Activated CD8-positive, alpha-beta memory T cell treated with anti-CD3 and anti-CD28 coated beads, Interleukin-2, amount 10 ng/mL, durations not matched to agents 7 days and 5 days (primary cell): ENCODE data around the gene GJD4. TPM values are rescaled to one million over a fixed set of nuclear protein-coding genes. Genes with fewer than 3 reads are reported as not detected.

Experiments
- ATAC-seq: fragments of 150-1000 bp; cut with Tn5 transposase; one replicate; pipeline ENCODE4 v1.10.0; 2021; ENCODE audit warnings: moderate library complexity
- CTCF ChIA-PET: fragments of 350-600 bp; sonication (Branson Sonifier 250); formaldehyde crosslinking; loops from one replicate; lab custom pipeline; 2021; ENCODE audit warnings: antibody characterized with exemption; lab: Charles Lee
- DNase-seq: peaks from one replicate; pipeline ENCODE4 v3.0.0-alpha.2; 2020
- H3K27ac Mint-ChIP-seq: one replicate; pipeline ENCODE4 v1.8.0; 2021; ENCODE audit warnings: mild to moderate bottlenecking, mixed read lengths
- H3K27me3 Mint-ChIP-seq: one replicate; pipeline ENCODE4 v1.8.0; 2021; ENCODE audit warnings: mixed read lengths
- H3K36me3 Mint-ChIP-seq: one replicate; pipeline ENCODE4 v1.8.0; 2021; ENCODE audit warnings: mild to moderate bottlenecking, mixed read lengths
- H3K4me1 Mint-ChIP-seq: one replicate; pipeline ENCODE4 v1.8.0; 2021; ENCODE audit warnings: mixed read lengths
- H3K4me3 Mint-ChIP-seq: one replicate; pipeline ENCODE4 v1.8.0; 2021; ENCODE audit warnings: mild to moderate bottlenecking, moderate library complexity, mixed read lengths
- H3K9me3 Mint-ChIP-seq: one replicate; pipeline ENCODE4 v1.8.0; 2022; ENCODE audit warnings: low read depth, mixed read lengths
- total RNA-seq, 2 experiments: library from RNA; stranded (reverse); gene quantifications; one replicate each; pipeline ENCODE4 v1.2.3, GENCODE V29; 2021

The GJD4 gene
- total RNA-seq, 2 experiments from 2014 or later, result not detected

GRCh38 chr10:35612385-35613106, 7.4 kb downstream of the GJD4 start:
- Mint-ChIP-seq H3K4me3 (no peak overlapping the region), H3K4me1 (peaks cover under 1% of the 10 kb centered on the region), H3K36me3 (no peaks in the 10 kb centered on the region), H3K9me3 (peaks cover 2% of the 10 kb centered on the region), H3K27me3 (peaks cover 37% of the 10 kb centered on the region), H3K27ac (no peak overlapping the region)
- CTCF ChIA-PET, result interaction anchor here (1.1 to 1.4 kb wide), 3 partner anchors 23 to 50 kb away, joined by 3 to 6 read pairs (median 3); no protein-coding TSS in a partner anchor
- ATAC-seq (no peak), DNase-seq (no peak)

GRCh38 chr10:35613107-35613440, 7.9 kb downstream of the GJD4 start:
- ATAC-seq, result no peak
- Mint-ChIP-seq H3K27ac (no peak overlapping the region), H3K4me3 (no peak overlapping the region), H3K36me3 (no peaks in the 10 kb centered on the region), H3K4me1 (no peaks in the 10 kb centered on the region), H3K27me3 (peaks cover 36% of the 10 kb centered on the region), H3K9me3 (peaks cover 2% of the 10 kb centered on the region)
- CTCF ChIA-PET, result interaction anchor here (1.4 kb wide), 1 partner anchor 22 kb away, joined by 3 read pairs; no protein-coding TSS in a partner anchor
- DNase-seq, result no peak

DNA sequence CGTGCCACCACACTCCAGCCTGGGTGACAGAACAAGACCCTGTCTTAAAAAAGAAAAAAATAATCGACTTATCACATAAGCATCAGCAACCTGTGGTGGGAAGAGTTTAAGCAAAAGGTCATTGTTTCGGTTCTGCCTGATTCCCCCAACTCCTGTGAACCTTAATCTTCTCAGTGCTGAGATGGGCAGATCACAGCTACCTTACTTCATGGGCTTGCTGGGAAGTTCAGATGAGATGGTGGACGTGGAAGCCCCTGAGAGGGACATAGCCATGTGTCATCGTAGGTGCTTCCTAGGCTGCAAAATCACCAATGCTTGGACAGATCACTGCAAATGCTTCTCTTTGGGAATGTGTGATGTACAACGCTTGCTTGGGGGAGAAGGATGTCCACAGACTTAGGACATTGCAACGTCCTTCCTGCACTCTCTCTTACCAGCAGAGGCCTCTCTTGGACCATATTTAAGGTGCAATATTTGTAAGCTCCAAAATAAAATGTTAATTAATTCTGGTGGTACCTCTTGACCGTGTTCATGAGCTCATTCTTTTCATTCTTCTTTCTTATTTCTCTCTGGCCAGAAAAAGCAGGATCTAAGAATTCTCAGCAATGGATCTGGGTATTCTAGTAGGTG, 8.6 kb downstream of the GJD4 start:
- Mint-ChIP-seq H3K27me3 (peaks cover 34% of the 10 kb centered on the region), H3K27ac (no peak overlapping the region), H3K4me1 (no peaks in the 10 kb centered on the region), H3K4me3 (no peak overlapping the region), H3K9me3 (peaks cover 2% of the 10 kb centered on the region), H3K36me3 (no peaks in the 10 kb centered on the region)
- ATAC-seq (no peak), DNase-seq (no peak)
- CTCF ChIA-PET, result no interaction called here

- no peak for ATAC-seq
- no peak for DNase-seq
- no peak overlapping the region for H3K27ac Mint-ChIP-seq
- H3K27me3 Mint-ChIP-seq, result peaks cover 29% of the 10 kb centered on the region
- peaks cover 2% of the 10 kb centered on the region for H3K9me3 Mint-ChIP-seq
- no peaks in the 10 kb centered on the region for H3K4me1 Mint-ChIP-seq
- CTCF ChIA-PET, result no interaction called here
- H3K4me3 Mint-ChIP-seq, result no peak overlapping the region
- no peaks in the 10 kb centered on the region for H3K36me3 Mint-ChIP-seq
Observed at GRCh38 chr10:35614312-35614711, 9.2 kb downstream of the GJD4 start.

DNA sequence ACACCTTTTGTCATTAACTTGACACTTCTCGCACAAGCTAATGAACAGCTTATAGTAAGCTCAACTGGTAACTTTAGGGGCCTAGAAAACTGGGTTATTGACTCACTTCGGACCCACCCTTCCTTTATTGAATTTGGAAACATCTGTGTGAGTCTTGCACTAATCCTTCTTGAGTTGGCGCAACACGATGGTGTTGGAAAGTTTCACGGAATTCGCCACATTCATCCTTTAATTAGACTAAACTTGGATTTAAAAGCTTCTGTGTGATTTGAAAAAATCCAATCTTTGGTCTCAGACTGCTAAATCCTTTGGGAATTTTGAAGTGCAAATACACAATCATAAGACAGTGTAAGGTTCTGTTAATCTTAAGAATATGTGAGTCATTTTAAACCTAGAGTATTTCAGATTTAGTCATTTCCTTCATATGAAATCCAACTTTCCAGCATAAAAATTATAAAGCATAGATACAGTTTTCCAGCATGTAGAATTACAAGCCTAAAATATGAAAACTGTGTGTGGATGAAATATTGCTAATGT, 21.9 kb downstream of the GJD4 start:
- H3K27ac Mint-ChIP-seq, result no peak overlapping the region
- H3K27me3 Mint-ChIP-seq, result peaks cover 11% of the 10 kb centered on the region

DNA sequence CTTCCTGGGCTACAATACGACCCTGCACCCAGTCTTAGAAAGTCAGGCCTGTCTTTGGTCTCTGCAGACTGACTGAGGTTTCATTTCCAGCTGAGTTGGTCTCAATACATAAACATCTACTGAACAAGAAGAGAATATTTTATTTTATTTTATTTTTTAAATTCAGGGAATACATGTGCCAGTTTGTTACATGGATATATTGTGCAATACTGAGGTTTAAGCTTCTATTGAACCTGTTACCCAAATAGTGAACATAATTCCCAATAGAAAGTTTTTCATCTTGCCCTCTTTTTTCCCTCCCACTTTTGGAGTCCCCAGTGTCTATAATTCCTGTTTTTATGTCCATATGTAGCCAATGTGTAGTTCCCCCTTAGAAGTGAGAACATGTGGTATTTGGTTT, 26.3 kb downstream of the GJD4 start:
- Mint-ChIP-seq H3K4me1 (no peaks in the 10 kb centered on the region), H3K36me3 (no peaks in the 10 kb centered on the region), H3K4me3 (no peak overlapping the region), H3K27ac (no peak overlapping the region), H3K9me3 (no peaks in the 10 kb centered on the region), H3K27me3 (peaks cover 25% of the 10 kb centered on the region)
- ATAC-seq, result no peak
- no peak for DNase-seq
- CTCF ChIA-PET, result no interaction called here

More for the DNA sequence above, 21.9 kb downstream of the GJD4 start:
- DNase-seq, result no peak
- no peaks in the 10 kb centered on the region for H3K4me1 Mint-ChIP-seq
- no peaks in the 10 kb centered on the region for H3K36me3 Mint-ChIP-seq
- no peaks in the 10 kb centered on the region for H3K9me3 Mint-ChIP-seq
- no peak for ATAC-seq
- CTCF ChIA-PET, result no interaction called here
- no peak overlapping the region for H3K4me3 Mint-ChIP-seq

DNA sequence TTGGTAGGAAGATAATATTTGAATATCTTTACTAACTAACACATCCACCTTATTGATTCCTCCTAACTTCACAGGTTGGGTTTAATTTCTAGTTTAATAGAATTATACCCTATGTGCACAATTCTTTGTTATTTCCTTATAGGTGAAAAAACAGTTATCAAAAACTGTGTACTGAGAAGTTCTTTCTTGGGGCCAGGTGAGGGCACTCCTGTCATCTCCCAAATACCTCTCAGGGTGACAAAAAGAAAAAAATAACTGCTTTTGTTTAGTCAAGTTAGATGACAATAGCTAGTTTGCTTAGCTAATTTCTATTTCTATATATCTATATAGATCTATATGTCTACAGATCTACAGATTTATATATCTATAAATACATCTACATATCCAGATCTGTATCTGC, 26.9 kb downstream of the GJD4 start:
- DNase-seq (no peak), ATAC-seq (no peak)
- Mint-ChIP-seq H3K36me3 (no peaks in the 10 kb centered on the region), H3K4me1 (no peaks in the 10 kb centered on the region), H3K27ac (no peak overlapping the region), H3K9me3 (no peaks in the 10 kb centered on the region), H3K4me3 (no peak overlapping the region), H3K27me3 (peaks cover 31% of the 10 kb centered on the region)
- CTCF ChIA-PET, result no interaction called here

- DNase-seq, result no peak
- CTCF ChIA-PET, result interaction anchor here (0.8 kb wide), 1 partner anchor 8 kb away, joined by 5 read pairs; no protein-coding TSS in a partner anchor
Observed at GRCh38 chr10:35633006-35633980, 28.2 kb downstream of the GJD4 start.

GRCh38 chr10:35635576-35635975, 30.4 kb downstream of the GJD4 start:
- peaks cover 47% of the 10 kb centered on the region for H3K27me3 Mint-ChIP-seq
- H3K27ac Mint-ChIP-seq, result no peak overlapping the region
- DNase-seq (peak; percentile 51), ATAC-seq (peak; percentile 64)
- H3K36me3 Mint-ChIP-seq, result no peaks in the 10 kb centered on the region
- CTCF ChIA-PET, result interaction anchor here (0.8 to 1.7 kb wide), 10 partner anchors 9 to 744 kb away, joined by 3 to 5 read pairs (median 3); no protein-coding TSS in a partner anchor
- no peaks in the 10 kb centered on the region for H3K9me3 Mint-ChIP-seq
- H3K4me1 Mint-ChIP-seq, result peaks cover 8% of the 10 kb centered on the region
- H3K4me3 Mint-ChIP-seq, result no peak overlapping the region

More at GRCh38 chr10:35633006-35633980, 28.2 kb downstream of the GJD4 start:
- H3K36me3 Mint-ChIP-seq, result no peaks in the 10 kb centered on the region
- H3K27ac Mint-ChIP-seq, result no peak overlapping the region
- H3K9me3 Mint-ChIP-seq, result no peaks in the 10 kb centered on the region
- peaks cover 41% of the 10 kb centered on the region for H3K27me3 Mint-ChIP-seq
- no peak for ATAC-seq
- no peaks in the 10 kb centered on the region for H3K4me1 Mint-ChIP-seq
- no peak overlapping the region for H3K4me3 Mint-ChIP-seq

DNA sequence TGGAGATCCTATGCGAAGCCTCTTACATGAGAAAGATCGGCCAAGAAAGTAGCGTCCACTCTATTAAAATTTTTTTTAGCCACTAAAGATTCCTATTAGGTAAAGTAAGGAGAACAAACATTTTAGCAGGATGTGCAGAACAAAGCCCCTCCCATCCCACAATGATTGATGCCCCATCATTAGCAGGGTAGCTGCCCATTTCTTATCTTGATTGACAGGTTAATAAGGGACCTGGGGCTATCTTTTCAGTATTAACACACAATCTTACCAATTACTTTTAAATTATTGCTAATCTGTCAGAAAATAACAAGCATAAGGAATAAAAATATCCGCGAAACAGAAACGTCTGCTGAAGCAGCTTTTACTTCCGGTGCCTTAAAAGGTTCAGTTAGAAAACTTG, 31.8 kb downstream of the GJD4 start:
- H3K36me3 Mint-ChIP-seq, result no peaks in the 10 kb centered on the region
- peaks cover 12% of the 10 kb centered on the region for H3K4me1 Mint-ChIP-seq
- DNase-seq, result no peak
- no peaks in the 10 kb centered on the region for H3K9me3 Mint-ChIP-seq
- CTCF ChIA-PET, result no interaction called here
- peaks cover 52% of the 10 kb centered on the region for H3K27me3 Mint-ChIP-seq
- no peak overlapping the region for H3K27ac Mint-ChIP-seq
- no peak for ATAC-seq
- H3K4me3 Mint-ChIP-seq, result no peak overlapping the region

GRCh38 chr10:35637462-35637861, 32.3 kb downstream of the GJD4 start:
- DNase-seq (no peak), ATAC-seq (no peak)
- no peaks in the 10 kb centered on the region for H3K36me3 Mint-ChIP-seq
- H3K27me3 Mint-ChIP-seq, result peaks cover 56% of the 10 kb centered on the region
- H3K4me3 Mint-ChIP-seq, result no peak overlapping the region
- peaks cover 16% of the 10 kb centered on the region for H3K4me1 Mint-ChIP-seq
- H3K9me3 Mint-ChIP-seq, result no peaks in the 10 kb centered on the region
- CTCF ChIA-PET, result no interaction called here
- H3K27ac Mint-ChIP-seq, result no peak overlapping the region

DNA sequence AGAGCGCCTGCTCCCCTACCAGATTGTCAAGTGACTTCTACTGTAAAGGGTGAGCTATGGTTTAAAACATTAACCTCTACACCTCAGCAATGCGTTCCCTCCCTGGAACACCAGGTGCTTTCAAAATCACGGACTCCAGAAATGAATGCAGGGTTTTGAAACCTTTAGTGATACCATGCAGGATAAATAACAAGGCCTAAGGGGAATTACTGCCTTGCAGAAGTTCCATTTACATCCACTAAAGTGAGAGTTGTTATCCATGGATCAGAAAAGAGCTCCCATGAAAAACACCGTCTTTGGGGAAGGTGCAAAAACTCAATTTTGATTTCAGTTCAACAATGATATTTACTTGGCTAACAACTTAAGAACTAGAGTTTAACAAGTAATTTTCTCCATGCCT, 33.0 kb downstream of the GJD4 start:
- Mint-ChIP-seq H3K4me1 (peaks cover 18% of the 10 kb centered on the region), H3K36me3 (no peaks in the 10 kb centered on the region), H3K27me3 (peaks cover 60% of the 10 kb centered on the region), H3K4me3 (no peak overlapping the region), H3K9me3 (no peaks in the 10 kb centered on the region), H3K27ac (no peak overlapping the region)
- DNase-seq (no peak), ATAC-seq (no peak)
- CTCF ChIA-PET, result no interaction called here
